IMR-90 (cell line): Measurements from ENCODE around the gene OR52K2.

Experiments
- CEBPB ChIP-seq: IDR thresholded peaks from 2 replicates; pipeline ENCODE4 v1.6.1; 2012; ENCODE audit warnings: low read depth, low read length, improper control_type of control experiment
- CTCF ChIP-seq: conservative IDR thresholded peaks from 2 replicates; pipeline ENCODE4 v1.5.1; 2012; ENCODE audit warnings: mild to moderate bottlenecking, low read depth, low read length, improper control_type of control experiment
- ELK1 ChIP-seq: fragments of 150-350 bp; IDR thresholded peaks from 2 replicates; pipeline ENCODE4 v1.6.1; 2016; ENCODE audit warnings: low read depth, mild to moderate bottlenecking, low read length, moderate library complexity, borderline replicate concordance
- MAFK ChIP-seq: IDR thresholded peaks from 2 replicates; pipeline ENCODE4 v1.6.1; 2012; ENCODE audit warnings: low read depth, low read length, improper control_type of control experiment
- MXI1 ChIP-seq: IDR thresholded peaks from 2 replicates; pipeline ENCODE4 v1.6.1; 2012; ENCODE audit warnings: low read depth, mild to moderate bottlenecking, low read length, moderate library complexity, borderline replicate concordance
- POLR2A ChIP-seq: IDR thresholded peaks from 2 replicates; pipeline ENCODE4 v1.6.1; 2012; ENCODE audit warnings: mild to moderate bottlenecking, low read depth, low read length
- RAD21 ChIP-seq: IDR thresholded peaks from 2 replicates; pipeline ENCODE4 v1.6.1; 2012; ENCODE audit warnings: low read length, improper control_type of control experiment
- RFX5 ChIP-seq: IDR thresholded peaks from 2 replicates; pipeline ENCODE4 v1.8.0; 2012; ENCODE audit warnings: low read depth, mild to moderate bottlenecking, low read length, moderate library complexity
- SMC3 ChIP-seq: fragments of 150-350 bp; IDR thresholded peaks from 2 replicates; pipeline ENCODE4 v1.6.1; 2016; ENCODE audit warnings: low read depth, mild to moderate bottlenecking, antibody characterized with exemption, low read length, moderate library complexity
- USF2 ChIP-seq: fragments of 150-350 bp; IDR thresholded peaks from 2 replicates; pipeline ENCODE4 v1.6.1; 2017; ENCODE audit warnings: mild to moderate bottlenecking, antibody characterized with exemption, low read length, low read depth

- TF ChIP-seq MAFK (peak; percentile 8; the same call in 1 of the 2 replicates), SMC3 (no peak), CTCF (no peak), MXI1 (no peak), CEBPB (no peak), RAD21 (no peak), RFX5 (no peak), POLR2A (no peak), USF2 (no peak), ELK1 (no peak)
Observed at GRCh38 chr11:4416306-4416705, 32.8 kb upstream of the OR52K2 start.
